GM21825 (cell line): ENCODE measurements around the gene TADA3.
"Not testable (repeated sequence)": the region's sequence is repeated elsewhere in the genome, so short reads cannot be mapped to it uniquely, and the experiment has no call there.

Source experiments
- ATAC-seq: cut with Tn5 transposase; IDR thresholded peaks from one replicate; pipeline ENCODE4 v1.9.1; 2021; ENCODE audit warnings: mild to moderate bottlenecking, moderate library complexity; ENCODE audit not compliant: unreplicated experiment

Gene TADA3

DNA sequence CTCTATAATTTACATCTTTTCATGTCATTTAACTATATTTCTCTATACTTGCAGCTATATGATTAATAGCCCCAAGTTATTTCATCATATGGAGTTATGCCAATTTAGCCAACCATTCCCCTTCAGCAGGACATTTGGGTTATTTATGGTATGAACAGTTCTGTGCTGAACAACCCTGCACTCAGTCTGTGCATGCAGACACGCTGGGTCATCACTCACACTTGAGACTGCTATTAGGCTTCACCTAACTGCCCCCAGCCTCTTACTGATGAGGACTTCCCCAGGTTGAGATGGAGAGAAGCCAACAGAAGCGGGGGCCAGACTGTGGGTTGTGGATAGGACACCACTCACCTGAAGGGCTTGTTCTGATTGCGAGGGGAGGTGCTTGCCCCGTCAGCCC is 7.3 kb downstream of the TADA3 start:
- no peak for ATAC-seq

DNA sequence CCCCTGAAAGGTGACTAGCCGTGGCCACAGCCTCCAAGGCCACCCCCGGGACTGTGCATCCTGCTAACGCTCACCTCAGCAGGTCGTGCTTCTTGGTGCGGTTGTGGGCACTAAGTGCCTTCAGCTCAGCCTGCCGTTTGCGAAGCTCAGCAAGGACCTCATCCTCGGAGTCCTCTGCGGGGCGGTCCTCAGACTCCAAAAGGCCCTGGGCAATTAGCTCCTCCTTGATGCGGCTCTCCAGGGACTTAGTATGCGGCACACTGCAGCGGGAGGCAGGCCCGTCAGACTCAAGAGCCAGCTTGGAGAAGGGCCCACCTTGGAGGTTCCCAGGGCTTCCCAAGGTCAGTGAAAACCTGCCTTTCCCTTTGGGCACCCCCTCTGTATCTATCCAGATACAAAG is 8.3 kb downstream of the TADA3 start:
- no peak for ATAC-seq

DNA sequence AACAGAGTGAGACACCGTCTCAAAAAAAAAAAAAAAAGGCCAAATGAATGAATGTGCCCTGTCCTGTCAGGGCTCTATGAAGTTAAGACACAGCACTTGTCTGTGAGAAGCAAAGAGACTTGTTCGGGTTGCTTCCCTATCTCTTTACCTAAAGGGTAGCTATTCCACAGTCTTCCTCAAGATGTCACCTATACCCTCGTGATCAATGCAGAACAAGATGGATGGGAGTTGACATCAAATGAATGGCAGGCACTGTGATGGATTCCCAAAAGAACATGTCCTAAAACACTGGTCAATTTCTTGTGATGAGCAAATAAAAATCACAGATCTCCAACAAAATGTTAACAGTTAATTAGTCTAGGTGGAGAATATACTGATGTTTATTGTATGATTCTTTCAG is 9.5 kb downstream of the TADA3 start:
- ATAC-seq: no peak

DNA sequence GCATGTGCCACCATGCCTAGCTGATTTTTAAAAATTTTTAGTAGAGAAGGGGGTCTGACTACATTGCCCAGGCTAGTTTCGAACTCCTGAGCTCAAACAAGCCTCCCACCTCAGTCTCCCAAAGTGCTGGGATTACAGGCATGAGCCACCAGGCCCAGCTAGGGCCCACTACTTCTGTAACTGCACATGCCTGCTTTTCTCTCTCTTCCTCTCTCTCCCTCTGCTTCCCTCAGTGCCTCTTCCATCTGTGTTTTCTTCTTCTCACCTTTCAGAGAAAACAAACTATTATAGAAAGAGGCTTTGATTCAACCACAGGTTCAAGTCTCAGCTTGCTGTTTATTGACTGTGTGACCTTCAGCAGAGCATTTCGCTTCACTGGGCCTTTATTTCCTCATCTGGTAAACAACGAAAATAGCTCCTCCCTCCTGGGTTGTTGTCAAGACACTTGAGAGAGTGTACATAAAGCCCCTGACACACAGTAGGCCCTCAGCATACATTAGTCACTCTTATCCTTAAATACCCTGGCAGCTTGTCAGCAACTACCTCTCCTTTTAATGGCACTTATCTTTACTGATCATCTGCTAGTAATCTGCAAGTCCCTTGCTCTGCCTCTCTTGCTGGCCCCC is 10.2 kb downstream of the TADA3 start:
- ATAC-seq: no peak

DNA sequence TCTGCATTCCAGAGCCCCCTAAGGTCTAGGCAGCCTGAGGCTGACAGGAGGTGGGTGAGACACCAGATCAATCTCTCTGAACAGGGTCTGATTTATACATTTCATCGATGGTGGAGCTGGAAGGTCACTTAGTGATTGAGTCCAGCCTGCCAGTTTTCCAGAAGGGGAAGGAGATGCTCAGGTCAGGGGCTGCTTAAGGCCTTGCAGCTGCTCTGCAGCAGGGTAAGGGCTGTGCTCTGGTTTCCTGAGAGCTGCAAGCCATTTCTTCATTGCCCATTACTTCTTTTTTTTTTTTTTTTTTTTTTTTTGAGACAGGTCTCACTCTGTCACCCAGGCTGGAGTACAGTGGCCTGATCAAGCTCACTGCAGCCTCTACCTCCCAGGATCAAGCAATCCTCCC is 10.7 kb downstream of the TADA3 start:
- ATAC-seq: no peak

DNA sequence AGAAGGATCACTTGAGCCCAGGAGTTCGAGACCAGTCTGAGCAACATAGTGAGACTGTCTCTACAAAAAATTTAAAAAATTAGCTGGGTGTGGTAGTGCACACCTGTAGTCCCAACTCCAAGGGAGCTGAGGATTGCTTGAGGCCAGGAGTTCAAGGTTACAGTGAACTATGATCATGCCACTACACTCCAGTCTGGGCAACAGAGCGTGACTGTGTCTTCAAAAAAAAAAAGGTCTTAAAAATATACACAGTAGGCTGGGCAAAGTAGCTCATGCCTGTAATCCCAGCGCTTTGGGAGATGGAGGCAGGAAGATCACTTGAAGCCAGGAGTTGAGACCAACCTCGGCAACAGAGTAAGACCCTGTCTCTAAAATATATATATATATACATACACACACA is 11.4 kb downstream of the TADA3 start:
- ATAC-seq: no peak

DNA sequence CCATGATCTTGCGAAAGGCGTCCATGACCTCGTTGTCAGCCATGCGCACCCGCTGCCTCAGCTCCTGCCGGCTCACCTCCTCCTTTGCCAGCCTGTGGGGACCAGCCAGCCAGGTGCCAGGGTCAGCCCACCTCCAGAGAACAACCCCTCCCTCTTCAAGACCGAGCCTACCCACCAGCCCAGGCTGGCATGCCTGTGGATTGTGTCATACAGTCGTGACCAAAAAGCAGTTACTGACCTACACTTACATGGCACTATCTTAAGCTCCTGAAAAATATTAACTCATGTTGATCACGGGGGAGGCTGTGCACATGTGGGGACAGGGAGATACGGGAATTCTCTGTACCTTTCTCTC is 11.8 kb downstream of the TADA3 start:
- ATAC-seq: no peak

DNA sequence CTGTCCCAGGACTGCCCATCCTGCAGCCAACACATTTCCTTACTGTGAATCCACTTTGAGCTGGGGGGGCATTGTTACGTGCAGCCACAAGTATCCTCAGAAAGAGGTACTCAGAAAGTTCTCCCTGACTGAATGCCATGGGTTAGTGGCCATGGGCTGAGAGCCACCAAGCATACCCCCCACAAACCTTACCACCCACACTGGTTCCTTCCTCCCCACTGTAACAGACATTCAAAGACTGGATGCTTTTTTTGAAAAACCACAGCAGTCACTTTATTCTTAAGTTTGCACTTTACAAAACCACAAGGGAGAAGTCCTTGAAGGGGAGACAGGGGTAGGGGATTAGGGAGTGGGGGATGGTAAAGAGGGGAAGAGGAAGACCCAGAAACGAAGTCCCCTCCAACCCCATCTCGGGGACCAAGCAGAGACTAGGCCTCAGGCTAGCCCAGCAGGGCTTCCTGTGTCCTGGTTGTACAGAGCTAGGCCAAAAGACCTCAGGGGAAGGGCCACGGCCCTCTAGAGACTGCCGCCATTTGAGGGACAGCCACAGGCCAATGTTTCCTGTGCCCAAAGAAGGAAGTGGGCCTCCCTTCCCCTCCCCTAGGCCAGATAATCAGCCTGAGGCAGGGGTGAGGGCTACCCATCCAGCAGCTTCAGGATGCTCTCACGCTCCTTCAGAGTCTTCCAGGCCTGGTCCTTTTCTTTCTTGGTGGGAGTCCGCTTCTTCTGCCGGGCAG is 12.4 kb downstream of the TADA3 start:
- ATAC-seq: no peak

DNA sequence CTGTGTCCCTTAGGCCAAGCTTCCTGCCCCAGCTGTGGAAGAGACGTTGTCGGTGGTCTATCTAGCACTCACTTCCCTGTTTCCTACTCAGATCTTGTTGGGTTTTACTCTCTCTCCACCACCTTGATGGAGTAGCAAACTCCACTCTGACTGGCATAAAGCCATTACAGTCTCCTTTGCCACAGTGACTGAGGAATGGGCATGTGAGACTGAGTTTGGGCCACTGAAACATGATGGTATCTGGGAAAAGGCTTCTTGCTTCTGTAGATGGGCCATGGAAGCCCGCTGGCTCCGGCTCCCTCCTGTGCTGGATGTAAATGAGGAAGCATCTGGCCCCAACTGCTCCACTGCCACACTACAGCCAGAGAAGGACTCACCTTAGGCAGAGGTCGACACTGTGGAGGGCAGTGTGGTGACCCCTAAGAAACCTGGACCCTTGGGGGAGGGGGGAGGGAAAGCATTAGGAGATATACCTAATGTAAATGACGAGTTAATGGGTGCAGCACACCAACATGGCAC is 13.1 kb downstream of the TADA3 start:
- ATAC-seq: no peak

DNA sequence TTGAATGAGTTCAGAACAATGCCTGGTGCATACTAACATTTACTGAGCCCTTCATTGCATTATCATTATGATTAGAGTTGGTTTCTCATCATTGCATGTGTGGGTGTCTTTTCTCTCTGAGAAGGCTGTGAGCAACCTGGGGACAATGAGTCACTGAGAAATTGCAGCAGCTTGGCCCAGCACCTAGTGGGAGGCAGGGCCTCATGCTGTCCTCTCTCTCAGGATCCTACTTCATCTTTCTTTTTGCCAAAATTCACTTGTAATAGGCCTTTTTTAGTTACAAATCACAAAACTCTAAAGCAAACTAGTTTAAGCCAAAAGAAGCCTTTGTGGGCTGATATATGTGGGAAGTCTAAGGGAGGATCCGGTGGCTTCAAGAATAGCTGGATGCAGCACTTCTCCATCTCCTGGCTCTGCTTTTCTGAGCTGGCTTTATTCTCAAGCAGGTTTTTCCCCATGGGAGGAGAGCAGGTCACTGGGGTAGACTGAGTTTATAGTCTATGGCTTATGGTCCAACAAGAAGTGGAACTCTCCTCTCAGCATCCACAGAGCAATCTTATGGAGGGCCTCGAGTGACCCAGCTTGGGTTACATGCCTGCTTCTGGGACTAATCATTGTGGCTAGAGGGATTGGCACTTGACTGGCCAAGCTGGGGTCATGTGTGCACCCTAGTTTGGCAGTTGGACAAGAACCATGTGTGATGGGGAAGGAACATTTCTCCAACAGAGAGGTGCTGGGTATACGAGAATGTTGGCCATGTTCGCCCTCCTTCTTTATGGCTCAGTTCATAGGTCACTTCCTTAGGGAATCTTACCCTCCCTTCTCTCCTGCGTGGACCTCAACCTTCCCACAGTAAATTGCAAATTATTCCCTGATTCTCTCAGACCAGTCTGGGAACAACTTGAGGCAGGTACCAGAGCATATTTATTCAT is 13.9 kb downstream of the TADA3 start:
- ATAC-seq: no peak

DNA sequence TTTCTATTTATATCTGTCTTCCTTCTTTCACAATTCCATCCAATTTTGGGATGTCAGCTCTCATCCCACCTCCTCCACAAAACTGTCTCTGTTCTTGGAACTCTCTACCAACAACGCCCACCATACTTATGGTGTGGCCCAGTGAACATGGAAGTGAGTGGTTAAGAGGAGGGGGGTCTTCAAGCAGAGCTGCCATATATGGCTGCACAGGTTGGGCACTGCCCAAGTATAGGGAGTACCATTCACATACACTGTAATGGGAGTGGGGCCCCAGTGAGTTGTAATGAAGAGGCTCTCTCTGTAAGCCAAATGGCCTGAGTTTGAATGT is 14.6 kb downstream of the TADA3 start:
- no peak for ATAC-seq

DNA sequence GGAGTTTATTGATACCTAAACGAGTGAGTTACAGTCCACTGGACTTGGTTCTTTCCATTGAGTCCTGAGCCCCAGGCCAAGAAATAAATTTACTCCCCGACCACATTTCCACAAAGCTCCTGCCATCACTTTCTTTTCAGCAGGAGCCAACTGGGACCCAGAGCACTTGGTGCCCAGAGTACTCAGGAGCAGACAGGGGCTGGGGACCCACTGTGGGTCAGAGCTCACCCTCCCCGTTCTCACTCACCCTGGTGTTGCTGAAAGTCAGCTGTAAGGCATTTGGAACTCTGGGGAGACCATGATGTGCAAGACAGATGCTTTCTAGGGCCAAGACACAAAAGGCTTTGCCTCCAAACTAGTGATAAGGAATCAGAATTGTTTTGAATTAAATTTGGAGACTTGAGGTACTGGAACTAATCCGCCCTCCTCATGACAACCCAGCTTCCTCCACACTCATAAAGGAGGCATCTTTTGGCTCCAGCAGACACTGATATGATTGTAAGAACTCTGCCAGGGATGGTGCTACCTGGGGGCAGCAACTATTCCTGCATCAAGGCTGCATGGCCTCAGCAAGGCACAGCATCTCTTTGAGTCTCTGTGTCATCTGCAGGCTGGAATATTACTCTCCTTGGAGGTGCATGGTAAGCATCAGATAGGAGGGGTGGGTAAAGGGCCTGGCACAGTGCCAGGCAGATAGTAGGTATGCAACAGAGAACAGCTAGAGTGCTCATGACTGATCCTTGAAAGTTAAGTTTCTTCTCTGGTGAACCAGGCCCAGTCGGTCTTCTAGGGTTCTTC is 15.2 kb downstream of the TADA3 start:
- ATAC-seq: no peak

DNA sequence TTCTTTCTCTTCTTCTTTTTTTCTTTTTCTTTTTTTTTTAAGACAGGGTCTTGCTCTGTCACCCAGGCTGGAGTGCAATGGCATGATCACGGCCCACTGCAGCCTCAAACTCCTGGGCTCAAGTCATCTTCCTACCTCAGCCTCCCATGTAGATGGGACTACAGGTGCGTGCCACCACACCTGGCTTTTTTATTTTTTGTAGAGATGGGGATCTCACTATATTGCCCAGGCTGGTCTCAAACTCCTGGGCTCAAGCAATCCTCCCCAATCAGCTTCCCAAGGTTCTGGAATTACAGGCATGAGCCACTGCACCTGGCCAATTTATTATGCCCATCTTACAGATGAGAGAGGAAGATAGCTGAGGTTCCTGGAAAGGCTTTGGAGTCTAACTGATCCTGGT is 21.3 kb downstream of the TADA3 start:
- ATAC-seq: not testable (repeated sequence)

DNA sequence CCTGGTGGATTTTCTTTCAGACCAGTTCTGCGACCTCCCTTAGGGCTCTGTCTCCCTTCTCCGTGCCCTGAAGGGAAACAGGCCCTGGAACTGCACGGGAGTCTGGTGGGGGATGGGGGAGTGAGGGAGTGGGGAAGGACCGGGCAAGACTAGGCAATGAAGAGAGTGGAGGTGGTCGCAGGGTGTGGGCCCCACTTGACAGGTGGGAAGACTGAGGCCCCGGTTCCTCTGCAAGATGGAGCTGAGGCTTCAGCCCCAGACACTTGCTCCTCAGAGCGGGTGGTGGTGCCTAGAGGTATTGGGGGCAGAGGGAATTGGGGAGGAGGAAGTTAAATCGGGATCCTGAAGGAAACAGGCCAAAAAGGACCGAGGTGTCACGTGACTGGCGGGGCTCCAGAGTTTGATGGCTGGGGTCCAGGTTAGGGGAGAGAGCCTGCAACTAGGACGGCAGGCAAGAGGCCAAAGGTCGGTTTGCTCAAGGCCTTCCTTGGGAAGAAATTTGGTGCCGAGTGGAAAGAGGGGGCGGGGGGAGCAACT is 21.9 kb downstream of the TADA3 start:
- no peak for ATAC-seq

DNA sequence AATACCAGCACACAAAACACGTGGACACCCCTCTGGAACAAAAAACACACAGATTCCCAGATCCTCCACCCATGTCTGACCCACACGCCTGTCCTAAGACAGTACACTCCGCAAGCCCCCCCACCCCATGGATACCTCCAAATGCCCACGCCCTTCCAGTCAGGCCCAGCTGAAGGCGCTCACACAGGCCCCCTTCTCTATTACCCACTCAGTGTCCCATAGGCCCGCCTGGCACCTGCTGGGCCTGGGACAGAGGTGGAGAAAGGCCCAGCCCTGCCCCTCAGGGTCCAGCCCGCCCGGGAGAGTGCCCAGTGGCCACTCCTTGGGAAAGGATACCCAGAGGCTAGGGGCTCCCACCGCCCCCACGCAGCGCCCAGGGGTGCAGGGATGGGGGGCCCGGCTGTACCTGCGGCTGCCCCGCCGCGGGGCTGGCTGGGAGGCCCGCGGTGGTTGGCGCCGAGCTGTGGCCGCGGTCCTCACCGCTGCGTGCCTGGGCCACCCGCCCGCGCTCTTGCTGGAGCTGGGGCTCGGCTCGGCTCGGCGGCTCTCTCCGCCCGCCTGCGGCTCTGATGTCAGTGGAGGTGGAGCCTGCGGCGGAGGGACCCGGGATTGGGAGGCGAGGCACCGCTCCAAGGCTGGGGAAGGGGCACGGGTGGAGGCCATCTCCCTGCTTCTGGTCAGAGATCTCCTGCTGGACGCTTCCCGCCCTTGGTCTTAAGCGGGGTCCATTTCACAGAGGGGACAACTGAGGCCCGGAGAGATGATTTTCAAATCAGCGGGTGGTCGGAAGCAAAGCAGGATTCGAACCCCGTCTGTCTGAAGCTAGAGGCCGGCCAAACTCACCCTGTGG is 22.6 kb downstream of the TADA3 start, which contains the start of gene CAMK1:
Gene CAMK1, minus strand, starts transcription at position 522 of the 850 bp plus-strand sequence. CDS start 2,198 bp downstream, outside the sequence.
- no peak for ATAC-seq

DNA sequence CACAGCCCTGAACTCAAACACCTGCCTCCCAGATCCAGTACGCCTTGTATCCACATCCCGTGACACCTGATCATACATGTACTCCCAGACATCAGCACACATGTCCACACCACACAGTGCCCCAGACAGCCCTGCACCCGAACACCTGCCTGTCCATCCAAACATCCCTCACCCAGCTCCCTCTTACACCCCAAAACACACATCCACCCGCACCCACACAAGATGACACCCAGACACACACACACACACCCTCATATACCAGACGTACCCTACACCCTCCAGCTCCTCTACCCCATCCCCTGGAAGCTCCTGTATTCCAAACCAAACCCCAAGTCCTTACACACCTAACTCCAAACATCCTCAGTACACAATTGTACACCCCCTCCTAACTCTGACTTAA is 23.3 kb downstream of the TADA3 start:
- ATAC-seq: no peak

DNA sequence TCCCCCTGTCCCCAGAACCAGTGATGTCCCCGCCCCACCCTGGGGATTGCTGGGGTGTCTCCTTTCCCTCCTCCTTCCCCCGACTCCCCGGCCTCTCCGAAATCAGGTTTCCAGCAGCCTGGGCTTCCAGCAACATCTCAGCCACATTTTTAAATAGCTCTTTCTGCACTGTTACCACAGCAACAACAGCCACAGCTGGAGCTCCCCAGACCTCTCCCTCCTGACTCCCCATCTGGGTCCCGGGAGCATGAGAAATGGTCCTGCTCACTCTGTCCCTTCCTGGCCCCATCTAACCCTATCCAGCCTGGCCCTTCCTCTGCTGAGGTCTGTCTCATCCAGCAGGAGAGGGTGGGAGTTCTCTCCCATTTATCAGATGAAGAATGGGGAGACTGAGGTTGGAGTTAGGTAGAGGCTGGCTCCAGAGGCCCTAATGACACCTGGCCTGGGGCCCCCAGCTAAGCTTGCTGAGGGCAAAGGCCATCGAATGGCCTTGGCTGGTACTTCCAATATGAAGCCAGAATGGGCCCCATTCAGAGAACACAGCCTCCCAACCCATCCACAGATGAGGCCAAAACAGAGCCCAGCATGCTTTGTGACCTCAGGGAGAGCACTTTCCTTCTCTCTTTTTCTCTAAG is 24.0 kb downstream of the TADA3 start:
- ATAC-seq: no peak

DNA sequence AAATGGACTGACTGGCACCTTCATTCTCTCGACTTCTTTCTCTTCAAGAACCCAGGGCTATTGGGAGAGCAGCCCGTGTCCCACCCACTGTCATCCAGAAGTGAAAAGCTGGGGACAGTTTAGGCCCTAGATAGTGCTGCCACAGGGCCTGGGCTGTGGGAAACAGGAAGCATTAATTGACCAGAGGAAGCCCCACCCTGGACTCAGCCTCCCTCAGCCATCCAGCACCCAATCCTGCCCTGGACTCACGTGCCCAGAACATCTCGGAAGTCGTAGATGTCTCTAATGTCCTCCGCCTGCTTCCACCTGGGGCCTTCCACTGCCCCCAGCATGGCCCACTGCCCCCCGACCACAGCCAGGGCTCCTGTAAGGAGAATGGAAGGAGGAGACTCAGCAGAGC is 24.9 kb downstream of the TADA3 start:
- ATAC-seq: no peak

DNA sequence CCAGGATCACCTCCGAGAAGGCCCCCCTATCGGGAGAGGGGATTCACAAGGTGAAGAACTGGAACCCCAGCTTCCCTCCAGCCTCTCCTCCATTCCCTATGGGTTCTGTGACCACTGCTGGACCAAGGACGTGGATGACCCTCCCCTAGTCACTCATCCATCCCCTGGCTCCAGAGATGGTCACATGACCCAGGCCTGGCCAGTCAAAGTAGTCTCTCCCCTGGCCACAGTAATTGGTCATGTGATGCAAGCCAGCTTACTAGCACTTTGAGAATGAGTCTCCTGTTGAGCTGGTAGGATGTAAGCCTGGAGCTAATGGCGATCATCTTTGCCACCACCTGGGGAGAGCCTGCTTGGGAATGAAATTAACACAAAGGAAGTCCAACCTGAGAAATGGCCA is 26.4 kb downstream of the TADA3 start:
- ATAC-seq: no peak
